Measurements from ENCODE around the gene RIC3.

GRCh38 chr11:8178297-8178696, 9.5 kb upstream of the RIC3 start:
- TF ChIP-seq, protein P1, sequence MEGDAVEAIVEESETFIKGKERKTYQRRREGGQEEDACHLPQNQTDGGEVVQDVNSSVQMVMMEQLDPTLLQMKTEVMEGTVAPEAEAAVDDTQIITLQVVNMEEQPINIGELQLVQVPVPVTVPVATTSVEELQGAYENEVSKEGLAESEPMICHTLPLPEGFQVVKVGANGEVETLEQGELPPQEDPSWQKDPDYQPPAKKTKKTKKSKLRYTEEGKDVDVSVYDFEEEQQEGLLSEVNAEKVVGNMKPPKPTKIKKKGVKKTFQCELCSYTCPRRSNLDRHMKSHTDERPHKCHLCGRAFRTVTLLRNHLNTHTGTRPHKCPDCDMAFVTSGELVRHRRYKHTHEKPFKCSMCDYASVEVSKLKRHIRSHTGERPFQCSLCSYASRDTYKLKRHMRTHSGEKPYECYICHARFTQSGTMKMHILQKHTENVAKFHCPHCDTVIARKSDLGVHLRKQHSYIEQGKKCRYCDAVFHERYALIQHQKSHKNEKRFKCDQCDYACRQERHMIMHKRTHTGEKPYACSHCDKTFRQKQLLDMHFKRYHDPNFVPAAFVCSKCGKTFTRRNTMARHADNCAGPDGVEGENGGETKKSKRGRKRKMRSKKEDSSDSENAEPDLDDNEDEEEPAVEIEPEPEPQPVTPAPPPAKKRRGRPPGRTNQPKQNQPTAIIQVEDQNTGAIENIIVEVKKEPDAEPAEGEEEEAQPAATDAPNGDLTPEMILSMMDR (IDR thresholded peaks at IDR 0.05) = no peak
- TF ChIP-seq EP300 (IDR thresholded peaks at IDR 0.05) (no peak), POLR2AphosphoS5 (IDR thresholded peaks at IDR 0.05) (no peak)
